Erythroblast (primary cell): Measurements from ENCODE around the gene NEIL1.
"Not testable (repeated sequence)": the region's sequence is repeated elsewhere in the genome, so short reads cannot be mapped to it uniquely, and the experiment has no call there.

Experiments used
- DNase-seq, 2 experiments: peaks; one replicate each; lab custom pipeline; 2025; lab: John Stamatoyannopoulos, UW
- GATA1 ChIP-seq: IDR thresholded peaks from 2 replicates; pipeline ENCODE4 v1.6.1; 2011; ENCODE audit warnings: low read depth, mild to moderate bottlenecking, control low read depth, low read length, moderate library complexity
- POLR2A ChIP-seq: IDR thresholded peaks from 2 replicates; pipeline ENCODE4 v1.6.1; 2011; ENCODE audit warnings: mild to moderate bottlenecking, low read length

NEIL1 gene

DNA sequence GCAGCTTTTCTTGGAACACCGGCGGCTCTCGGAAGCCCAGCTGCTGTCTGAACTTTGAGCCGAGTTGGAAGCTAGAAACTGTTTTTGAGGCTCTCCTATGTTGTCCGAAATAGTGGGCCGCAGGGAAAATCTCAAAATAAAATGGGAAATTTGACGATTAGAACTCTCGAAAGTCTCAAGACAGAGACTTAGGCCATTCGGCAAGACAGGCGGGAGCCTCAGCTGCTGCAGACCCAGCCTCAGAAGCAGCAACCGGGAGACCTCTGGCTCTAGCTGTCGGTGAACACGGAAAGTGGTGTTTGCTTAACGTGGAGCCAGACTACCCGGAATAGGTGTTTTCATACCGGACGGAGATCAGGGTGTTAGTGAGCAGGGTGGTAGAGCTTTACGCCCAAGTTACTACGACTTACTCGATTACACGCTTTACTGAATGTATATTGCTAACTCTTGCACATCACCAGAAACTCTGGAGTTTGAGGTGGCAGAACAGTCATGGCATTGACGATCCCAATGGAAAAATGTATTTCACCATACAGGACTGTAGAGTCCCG lies 21.9 kb downstream of the NEIL1 start:
- TF ChIP-seq POLR2A (no peak), GATA1 (no peak)
- peak in 1 of 2 experiments; percentile 62 for DNase-seq

DNA sequence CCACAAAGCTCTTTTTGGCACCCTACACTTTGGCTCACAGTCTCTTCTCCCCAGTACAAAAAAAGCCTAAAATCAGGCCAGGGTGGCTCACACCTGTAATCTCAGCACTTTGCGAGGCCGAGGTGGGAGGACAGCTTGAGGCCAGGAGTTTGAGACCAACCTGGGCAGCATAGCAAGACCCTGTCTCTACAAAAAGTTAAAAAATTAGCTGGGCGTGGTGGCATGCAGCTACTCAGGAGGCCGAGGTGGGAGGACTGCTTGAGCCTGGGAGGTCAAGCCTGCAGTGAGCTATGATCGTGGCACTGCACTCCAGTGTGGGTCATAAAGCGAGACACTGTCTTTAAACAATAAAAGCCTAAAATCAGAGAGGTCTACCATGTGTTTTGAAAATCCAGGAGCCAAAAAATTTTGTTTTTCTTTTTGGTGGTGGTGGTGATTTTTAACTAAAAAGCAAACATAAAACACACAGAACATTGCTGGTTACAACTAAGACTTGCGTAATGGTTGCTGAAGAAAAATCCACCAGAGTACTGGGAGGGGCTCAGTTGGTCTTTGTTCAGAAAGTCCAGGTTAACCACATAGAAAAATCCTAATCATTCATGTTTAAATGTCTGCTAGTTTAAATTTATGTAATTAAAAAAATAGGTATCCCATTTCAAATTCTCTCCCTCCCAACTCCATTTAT lies 23.2 kb downstream of the NEIL1 start:
- no peak for DNase-seq
- TF ChIP-seq POLR2A = no peak
- no peak for TF ChIP-seq GATA1

DNA sequence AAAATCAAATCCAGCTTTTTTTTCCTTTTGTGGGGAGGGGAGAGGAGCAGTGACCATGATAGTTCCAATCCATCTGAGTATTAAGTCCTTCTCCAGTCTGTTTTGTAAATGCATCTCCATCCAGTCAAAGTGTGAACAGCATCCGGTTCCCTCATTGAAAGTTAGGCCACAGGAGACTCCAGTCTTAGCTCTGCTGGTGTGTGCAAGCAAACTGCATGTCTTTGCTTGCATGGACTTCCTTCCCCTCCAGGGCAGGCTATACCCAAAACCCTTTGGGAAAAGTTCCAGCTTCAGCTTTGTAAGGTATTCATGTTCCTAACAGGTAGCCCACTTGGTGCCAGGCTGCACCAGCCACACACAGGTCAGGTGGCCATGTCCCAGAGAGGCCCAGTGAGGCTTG lies 24.6 kb downstream of the NEIL1 start:
- DNase-seq = no peak
- TF ChIP-seq GATA1 = no peak
- TF ChIP-seq POLR2A = no peak

DNA sequence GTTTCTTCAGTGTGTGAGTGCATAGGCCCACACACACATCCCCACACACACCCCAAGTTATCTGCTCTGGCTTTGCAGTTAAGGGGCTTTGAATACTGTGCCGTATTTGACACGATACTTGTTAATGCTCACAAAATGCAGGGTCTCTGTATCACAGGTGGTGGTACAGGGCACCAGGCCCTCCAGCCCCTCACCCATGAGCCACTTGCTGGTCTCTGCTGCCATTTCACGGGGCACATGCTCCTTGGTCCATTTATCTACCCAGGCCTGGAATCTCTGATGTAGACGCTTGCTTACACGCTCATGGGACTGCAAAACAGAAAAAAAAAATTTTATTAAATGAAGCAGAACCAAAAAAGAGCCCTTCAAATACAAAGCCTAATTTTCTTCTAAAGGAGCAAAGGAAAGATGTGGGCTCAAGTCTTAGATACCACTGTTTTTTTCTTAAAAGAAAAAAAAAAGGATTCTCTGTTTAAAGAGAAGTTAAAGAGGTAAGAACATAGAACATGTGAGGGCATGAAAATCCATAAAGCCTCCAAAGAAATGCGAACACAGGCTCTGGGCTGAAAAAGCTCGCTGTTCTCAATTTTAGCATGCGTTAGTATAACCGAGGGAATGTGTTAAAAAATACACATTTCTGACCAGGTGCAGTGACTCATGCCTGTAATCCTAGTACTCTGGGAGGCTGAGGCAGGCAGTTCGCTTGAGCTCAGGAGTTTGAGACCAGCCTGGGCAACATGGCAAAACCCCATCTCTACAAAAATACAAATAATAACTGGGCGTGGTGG lies 25.3 kb downstream of the NEIL1 start:
- TF ChIP-seq GATA1 (no peak), POLR2A (no peak)
- no peak for DNase-seq

DNA sequence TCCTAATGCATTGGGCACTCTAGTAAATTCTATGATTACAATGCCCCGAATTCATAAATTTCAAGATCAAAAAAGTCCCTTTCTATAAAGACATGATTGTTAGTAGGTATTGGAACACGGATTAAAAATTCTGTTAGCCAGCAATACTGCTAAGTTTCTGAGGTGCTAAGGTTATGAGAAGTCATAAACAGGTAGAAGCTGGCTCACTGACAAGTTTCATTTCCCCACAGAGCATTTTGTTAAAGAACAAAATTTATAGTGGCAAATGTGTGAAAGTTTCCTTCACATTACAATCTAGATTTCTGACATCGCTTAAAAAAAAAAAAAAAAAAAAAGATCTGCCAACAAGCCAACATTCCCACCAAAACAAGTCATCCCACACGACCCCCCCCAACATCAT lies 33.9 kb downstream of the NEIL1 start:
- DNase-seq = no peak
- TF ChIP-seq POLR2A (no peak), GATA1 (no peak)

DNA sequence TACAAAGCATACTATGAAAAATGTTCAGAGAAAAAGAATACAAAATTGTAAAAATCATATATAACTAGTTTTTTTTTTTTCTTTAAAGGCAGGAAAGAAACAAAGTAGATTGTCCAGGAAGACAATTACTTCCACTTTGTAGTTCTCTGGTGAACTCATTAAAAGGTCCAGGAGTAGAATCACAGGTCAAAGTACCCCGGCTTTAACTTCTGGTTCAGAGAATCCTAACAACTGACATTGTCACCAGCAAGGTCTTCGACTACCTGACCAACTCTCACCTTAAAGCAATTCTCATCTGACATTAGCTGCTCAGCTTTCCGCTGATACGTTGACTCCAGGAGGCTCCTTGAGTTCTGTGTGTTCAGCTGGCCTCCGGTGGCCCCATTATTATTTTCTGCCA lies 37.1 kb downstream of the NEIL1 start:
- not testable (repeated sequence) for DNase-seq

DNA sequence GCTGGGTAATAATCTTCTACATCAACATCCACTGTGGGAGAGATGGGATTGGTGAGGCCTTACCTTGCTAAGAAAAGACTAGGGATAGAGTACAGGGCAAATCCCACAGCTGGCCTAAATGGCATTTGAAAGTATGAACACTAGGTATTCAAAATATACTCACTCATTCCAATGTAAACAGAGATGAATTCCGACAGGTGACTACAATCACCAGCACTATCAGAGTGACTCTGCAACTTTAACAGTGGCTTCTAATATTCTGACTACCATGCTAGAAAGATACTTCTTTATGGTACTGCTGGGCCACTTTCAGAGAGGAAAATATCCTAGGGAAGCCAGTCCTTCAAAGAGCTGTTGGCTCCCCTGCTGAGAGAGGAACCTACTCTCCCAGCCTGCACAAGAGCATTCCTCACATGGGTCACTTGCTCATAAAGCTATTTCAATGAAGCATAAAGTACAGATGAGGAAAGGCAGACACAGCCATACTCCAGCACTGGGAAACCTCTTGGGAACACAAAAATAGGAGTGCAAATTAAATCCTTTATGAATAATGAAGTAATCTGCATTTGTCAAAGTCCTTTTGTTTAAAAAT lies 43.0 kb downstream of the NEIL1 start:
- no peak for DNase-seq
- TF ChIP-seq GATA1 = no peak
- no peak for TF ChIP-seq POLR2A

DNA sequence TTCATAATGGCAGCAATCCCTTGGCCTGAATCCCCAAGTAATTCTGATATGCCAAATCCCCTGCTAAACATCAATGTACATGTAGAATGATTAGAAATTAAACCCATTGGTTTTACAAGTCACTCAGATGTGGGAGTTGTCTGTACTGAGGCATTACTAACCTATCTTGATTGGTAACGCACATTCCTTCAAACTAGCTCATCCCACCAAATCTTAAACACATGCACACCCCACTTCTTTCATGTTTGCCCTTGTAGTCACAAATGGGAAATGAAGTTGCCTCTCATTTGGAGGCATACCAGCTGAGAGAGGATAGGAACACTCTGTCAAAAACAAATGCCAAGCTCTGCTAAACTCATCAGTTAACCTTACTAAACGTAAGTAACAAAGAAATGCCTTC lies 50.7 kb downstream of the NEIL1 start:
- TF ChIP-seq GATA1 = no peak
- no peak for TF ChIP-seq POLR2A
- DNase-seq = no peak

DNA sequence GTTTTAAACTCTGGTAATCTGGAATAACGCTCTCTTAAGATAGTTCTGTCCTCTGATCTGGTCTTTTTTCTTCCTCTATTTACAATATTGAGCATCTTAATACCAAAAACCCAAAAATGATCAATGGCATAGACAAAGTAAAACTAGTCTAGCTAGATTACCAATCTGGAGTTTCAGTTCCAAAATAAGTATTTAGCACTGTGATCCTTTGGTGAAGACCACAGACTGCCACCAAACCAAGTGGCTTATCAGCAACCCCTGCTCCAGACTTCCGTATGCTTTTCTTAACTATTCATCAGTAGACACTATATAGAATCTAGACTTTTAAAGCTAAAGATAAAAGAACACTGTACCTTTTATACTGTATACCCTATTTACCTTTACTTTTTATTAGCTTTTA lies 57.1 kb downstream of the NEIL1 start:
- DNase-seq = no peak
- TF ChIP-seq GATA1 (no peak), POLR2A (no peak)
